ENCODE results near the gene BCL2L2.
A peak's percentile ranks its signal among the peaks of the same experiment; 100 is the strongest.

The BCL2L2 gene

DNA sequence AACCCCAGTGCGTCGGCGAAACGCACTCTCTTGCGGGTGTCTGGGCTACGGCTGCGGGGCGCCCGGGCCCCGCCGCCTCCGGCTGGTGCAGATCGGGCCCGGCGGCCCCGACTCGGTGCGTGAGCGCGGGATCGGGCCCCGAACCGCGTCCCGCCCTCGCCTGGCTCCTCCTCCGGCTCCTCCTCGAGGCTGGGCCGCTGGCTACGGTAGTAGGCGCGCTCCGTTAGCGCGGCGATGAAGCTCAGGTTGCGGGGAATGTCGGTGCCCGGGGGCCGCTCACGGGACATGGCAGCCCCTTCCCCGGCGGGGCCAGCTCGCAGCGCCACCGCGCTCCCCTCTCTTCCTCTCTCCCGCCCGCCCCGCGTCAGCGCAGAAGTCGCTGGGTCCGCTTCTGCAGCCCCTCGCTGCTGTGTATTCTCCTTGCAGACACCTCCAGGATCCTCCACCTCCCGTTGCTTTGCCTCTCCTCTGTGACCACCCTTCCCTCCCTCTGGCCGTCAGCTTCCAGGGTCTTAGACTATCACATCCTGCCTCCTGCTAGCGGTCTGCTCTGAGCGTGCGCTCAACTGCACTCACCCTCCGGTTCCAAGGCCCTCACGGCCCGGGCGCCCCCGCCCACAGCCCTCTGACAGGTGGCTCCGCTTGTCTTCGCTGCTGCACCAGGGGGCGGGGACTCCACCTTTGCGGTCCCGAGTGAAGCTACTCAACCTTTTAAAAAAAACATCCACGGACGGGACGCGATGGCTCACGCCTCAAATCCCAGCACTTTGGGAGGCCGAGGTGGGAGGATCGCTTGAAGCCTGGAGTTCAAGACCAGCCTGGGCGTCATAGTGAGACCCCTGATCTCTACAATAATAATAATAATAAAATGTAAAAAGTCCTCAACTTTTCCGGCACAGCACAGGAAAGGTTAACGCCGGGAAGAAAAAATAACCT is 4.1 kb upstream of the BCL2L2 start, which contains the start of gene PPP1R3E (continued):
- TF ChIP-seq, protein P1, sequence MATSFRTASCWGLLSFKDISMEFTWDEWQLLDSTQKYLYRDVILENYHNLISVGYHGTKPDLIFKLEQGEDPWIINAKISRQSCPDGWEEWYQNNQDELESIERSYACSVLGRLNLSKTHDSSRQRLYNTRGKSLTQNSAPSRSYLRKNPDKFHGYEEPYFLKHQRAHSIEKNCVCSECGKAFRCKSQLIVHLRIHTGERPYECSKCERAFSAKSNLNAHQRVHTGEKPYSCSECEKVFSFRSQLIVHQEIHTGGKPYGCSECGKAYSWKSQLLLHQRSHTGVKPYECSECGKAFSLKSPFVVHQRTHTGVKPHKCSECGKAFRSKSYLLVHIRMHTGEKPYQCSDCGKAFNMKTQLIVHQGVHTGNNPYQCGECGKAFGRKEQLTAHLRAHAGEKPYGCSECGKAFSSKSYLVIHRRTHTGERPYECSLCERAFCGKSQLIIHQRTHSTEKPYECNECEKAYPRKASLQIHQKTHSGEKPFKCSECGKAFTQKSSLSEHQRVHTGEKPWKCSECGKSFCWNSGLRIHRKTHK (tag by site-specific recombination; IDR thresholded peaks at IDR 0.05): no peak
- TF ChIP-seq ZNF792 (tag by site-specific recombination; IDR thresholded peaks at IDR 0.05) (no peak), ZNF169 (tag by site-specific recombination; IDR thresholded peaks at IDR 0.05) (no peak), ZNF585B (tag by site-specific recombination; IDR thresholded peaks at IDR 0.05) (no peak), ZNF146 (tag by site-specific recombination; IDR thresholded peaks at IDR 0.05) (no peak), ZNF571 (tag by site-specific recombination; IDR thresholded peaks at IDR 0.05) (no peak), KLF8 (tag by site-specific recombination; IDR thresholded peaks at IDR 0.05) (no peak; the same call in 1 of the 2 replicates), ZNF48 (tag by site-specific recombination; IDR thresholded peaks at IDR 0.05) (no peak), TCF7L2 (IDR thresholded peaks at IDR 0.05; ENCODE audit: borderline replicate concordance, low read depth, low read length) (no peak), ZNF677 (tag by site-specific recombination; IDR thresholded peaks at IDR 0.05) (no peak), ZNF366 (tag by site-specific recombination; conservative IDR thresholded peaks at IDR 0.05) (peak; percentile 57), ZNF433 (tag by site-specific recombination; IDR thresholded peaks at IDR 0.05; ENCODE audit: low read depth) (no peak), MEIS1 (CRISPR knock-in tag; IDR thresholded peaks at IDR 0.05; ENCODE audit: borderline replicate concordance) (no peak), ZNF202 (tag by site-specific recombination; IDR thresholded peaks at IDR 0.05; ENCODE audit: borderline replicate concordance) (no peak), ZFHX2 (tag by site-specific recombination; conservative IDR thresholded peaks at IDR 0.05) (peak; percentile 64), OSR2 (tag by site-specific recombination; IDR thresholded peaks at IDR 0.05) (no peak), ZBTB48 (tag by site-specific recombination; IDR thresholded peaks at IDR 0.05) (no peak), ZNF311 (tag by site-specific recombination; IDR thresholded peaks at IDR 0.05; ENCODE audit: borderline replicate concordance) (no peak), MYNN (tag by site-specific recombination; IDR thresholded peaks at IDR 0.05; ENCODE audit: borderline replicate concordance) (no peak), ZNF138 (tag by site-specific recombination; IDR thresholded peaks at IDR 0.05; ENCODE audit: borderline replicate concordance) (no peak), ZNF132 (tag by site-specific recombination; IDR thresholded peaks at IDR 0.05; ENCODE audit: borderline replicate concordance) (no peak), BCL11A (tag by site-specific recombination; IDR thresholded peaks at IDR 0.05; ENCODE audit: low read depth) (no peak), GLIS1 (tag by site-specific recombination; IDR thresholded peaks at IDR 0.05) (peak; percentile 15; the same call in 1 of the 2 replicates), ZNF157 (tag by site-specific recombination; IDR thresholded peaks at IDR 0.05) (no peak), ZNF560 (tag by site-specific recombination; IDR thresholded peaks at IDR 0.05; ENCODE audit: borderline replicate concordance) (no peak)
- TF ChIP-seq, protein P2, sequence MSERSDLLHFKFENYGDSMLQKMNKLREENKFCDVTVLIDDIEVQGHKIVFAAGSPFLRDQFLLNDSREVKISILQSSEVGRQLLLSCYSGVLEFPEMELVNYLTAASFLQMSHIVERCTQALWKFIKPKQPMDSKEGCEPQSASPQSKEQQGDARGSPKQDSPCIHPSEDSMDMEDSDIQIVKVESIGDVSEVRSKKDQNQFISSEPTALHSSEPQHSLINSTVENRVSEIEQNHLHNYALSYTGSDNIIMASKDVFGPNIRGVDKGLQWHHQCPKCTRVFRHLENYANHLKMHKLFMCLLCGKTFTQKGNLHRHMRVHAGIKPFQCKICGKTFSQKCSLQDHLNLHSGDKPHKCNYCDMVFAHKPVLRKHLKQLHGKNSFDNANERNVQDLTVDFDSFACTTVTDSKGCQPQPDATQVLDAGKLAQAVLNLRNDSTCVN (tag by site-specific recombination; optimal IDR thresholded peaks at IDR 0.05): peak; percentile 89
- TF ChIP-seq, protein P3, sequence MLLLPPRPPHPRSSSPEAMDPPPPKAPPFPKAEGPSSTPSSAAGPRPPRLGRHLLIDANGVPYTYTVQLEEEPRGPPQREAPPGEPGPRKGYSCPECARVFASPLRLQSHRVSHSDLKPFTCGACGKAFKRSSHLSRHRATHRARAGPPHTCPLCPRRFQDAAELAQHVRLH (tag by site-specific recombination; IDR thresholded peaks at IDR 0.05): no peak
- TF ChIP-seq, protein P4, sequence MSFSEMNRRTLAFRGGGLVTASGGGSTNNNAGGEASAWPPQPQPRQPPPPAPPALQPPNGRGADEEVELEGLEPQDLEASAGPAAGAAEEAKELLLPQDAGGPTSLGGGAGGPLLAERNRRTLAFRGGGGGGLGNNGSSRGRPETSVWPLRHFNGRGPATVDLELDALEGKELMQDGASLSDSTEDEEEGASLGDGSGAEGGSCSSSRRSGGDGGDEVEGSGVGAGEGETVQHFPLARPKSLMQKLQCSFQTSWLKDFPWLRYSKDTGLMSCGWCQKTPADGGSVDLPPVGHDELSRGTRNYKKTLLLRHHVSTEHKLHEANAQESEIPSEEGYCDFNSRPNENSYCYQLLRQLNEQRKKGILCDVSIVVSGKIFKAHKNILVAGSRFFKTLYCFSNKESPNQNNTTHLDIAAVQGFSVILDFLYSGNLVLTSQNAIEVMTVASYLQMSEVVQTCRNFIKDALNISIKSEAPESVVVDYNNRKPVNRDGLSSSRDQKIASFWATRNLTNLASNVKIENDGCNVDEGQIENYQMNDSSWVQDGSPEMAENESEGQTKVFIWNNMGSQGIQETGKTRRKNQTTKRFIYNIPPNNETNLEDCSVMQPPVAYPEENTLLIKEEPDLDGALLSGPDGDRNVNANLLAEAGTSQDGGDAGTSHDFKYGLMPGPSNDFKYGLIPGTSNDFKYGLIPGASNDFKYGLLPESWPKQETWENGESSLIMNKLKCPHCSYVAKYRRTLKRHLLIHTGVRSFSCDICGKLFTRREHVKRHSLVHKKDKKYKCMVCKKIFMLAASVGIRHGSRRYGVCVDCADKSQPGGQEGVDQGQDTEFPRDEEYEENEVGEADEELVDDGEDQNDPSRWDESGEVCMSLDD (tag by site-specific recombination; IDR thresholded peaks at IDR 0.05): no peak
- TF ChIP-seq, protein P5, sequence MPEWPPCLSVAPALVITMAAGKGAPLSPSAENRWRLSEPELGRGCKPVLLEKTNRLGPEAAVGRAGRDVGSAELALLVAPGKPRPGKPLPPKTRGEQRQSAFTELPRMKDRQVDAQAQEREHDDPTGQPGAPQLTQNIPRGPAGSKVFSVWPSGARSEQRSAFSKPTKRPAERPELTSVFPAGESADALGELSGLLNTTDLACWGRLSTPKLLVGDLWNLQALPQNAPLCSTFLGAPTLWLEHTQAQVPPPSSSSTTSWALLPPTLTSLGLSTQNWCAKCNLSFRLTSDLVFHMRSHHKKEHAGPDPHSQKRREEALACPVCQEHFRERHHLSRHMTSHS (tag by site-specific recombination; IDR thresholded peaks at IDR 0.05): no peak
- TF ChIP-seq, protein P6, sequence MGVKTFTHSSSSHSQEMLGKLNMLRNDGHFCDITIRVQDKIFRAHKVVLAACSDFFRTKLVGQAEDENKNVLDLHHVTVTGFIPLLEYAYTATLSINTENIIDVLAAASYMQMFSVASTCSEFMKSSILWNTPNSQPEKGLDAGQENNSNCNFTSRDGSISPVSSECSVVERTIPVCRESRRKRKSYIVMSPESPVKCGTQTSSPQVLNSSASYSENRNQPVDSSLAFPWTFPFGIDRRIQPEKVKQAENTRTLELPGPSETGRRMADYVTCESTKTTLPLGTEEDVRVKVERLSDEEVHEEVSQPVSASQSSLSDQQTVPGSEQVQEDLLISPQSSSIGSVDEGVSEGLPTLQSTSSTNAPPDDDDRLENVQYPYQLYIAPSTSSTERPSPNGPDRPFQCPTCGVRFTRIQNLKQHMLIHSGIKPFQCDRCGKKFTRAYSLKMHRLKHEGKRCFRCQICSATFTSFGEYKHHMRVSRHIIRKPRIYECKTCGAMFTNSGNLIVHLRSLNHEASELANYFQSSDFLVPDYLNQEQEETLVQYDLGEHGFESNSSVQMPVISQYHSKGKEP (tag by site-specific recombination; IDR thresholded peaks at IDR 0.05): no peak
- TF ChIP-seq, protein P7, sequence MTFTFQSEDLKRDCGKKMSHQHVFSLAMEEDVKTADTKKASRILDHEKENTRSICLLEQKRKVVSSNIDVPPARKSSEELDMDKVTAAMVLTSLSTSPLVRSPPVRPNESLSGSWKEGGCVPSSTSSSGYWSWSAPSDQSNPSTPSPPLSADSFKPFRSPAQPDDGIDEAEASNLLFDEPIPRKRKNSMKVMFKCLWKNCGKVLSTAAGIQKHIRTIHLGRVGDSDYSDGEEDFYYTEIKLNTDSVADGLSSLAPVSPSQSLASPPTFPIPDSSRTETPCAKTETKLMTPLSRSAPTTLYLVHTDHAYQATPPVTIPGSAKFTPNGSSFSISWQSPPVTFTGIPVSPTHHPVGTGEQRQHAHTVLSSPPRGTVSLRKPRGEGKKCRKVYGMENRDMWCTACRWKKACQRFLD (tag by site-specific recombination; IDR thresholded peaks at IDR 0.05): no peak

Measured in HEK293 (cell line).